GM03348 (cell line): Measurements from ENCODE around the gene PNPLA6.

ENCODE experiments used
- DNase-seq: peaks from one replicate; pipeline ENCODE4 v3.0.0; 2012; ENCODE audit warnings: low spot score

PNPLA6 gene

GRCh38 chr19:7515645-7516151, 19.8 kb upstream of the PNPLA6 start, which contains the start of gene ZNF358:
TSS of gene ZNF358 (plus strand) at chr19:7516103. CDS start at chr19:7519243, 3,140 bp downstream.
- DNase-seq: peak; percentile 95

GRCh38 chr19:7516333-7516732, 19.2 kb upstream of the PNPLA6 start:
- DNase-seq: peak; percentile 56

GRCh38 chr19:7516878-7517277, 18.6 kb upstream of the PNPLA6 start:
- DNase-seq: peak; percentile 27

GRCh38 chr19:7519361-7520130, 16.0 kb upstream of the PNPLA6 start:
- DNase-seq: no peak

GRCh38 chr19:7520131-7521051, 15.1 kb upstream of the PNPLA6 start:
- DNase-seq: no peak

GRCh38 chr19:7521551-7522071, 13.9 kb upstream of the PNPLA6 start:
- no peak for DNase-seq

GRCh38 chr19:7522072-7522922, 13.2 kb upstream of the PNPLA6 start, which contains the start of gene MCOLN1:
TSS of gene MCOLN1 (plus strand) at chr19:7522624. CDS start at chr19:7522751, 127 bp downstream.
- peak; percentile 100 for DNase-seq

GRCh38 chr19:7522923-7523667, 12.4 kb upstream of the PNPLA6 start:
- DNase-seq: peak; percentile 66

GRCh38 chr19:7524523-7524922, 11.0 kb upstream of the PNPLA6 start:
- no peak for DNase-seq

GRCh38 chr19:7524992-7525739, 10.4 kb upstream of the PNPLA6 start:
- no peak for DNase-seq

GRCh38 chr19:7526059-7526929, 9.2 kb upstream of the PNPLA6 start:
- no peak for DNase-seq

- no peak for DNase-seq
These were observed 7.9 kb upstream of the PNPLA6 start for GRCh38 chr19:7527516-7528191.

- DNase-seq: no peak
These were observed 7.4 kb upstream of the PNPLA6 start for GRCh38 chr19:7528192-7528519.

- DNase-seq: no peak
These were observed 6.8 kb upstream of the PNPLA6 start for GRCh38 chr19:7528522-7529245.

GRCh38 chr19:7529246-7529600, 6.3 kb upstream of the PNPLA6 start:
- DNase-seq: no peak

GRCh38 chr19:7529610-7530490, 5.7 kb upstream of the PNPLA6 start:
- DNase-seq: no peak
